ENCODE results near the gene TFDP1. TPM values are rescaled to one million over a fixed set of nuclear protein-coding genes. Genes with fewer than 3 reads are reported as not detected.
"Not testable (repeated sequence)": the region's sequence is repeated elsewhere in the genome, so short reads cannot be mapped to it uniquely, and the experiment has no call there.

The TFDP1 gene
- total RNA-seq, 2 experiments from 2014 or later, result 159 to 175 TPM

- DNase-seq; intact Hi-C loops (cut with DNase I, micrococcal nuclease); POLR2A ChIA-PET; ATAC-seq; H3K27me3 Mint-ChIP-seq; CTCF ChIA-PET; H3K9me3 Mint-ChIP-seq (ENCODE audit: low read depth); H3K4me3 Mint-ChIP-seq; H3K27ac Mint-ChIP-seq; H3K4me1 Mint-ChIP-seq: not testable (repeated sequence)
- H3K36me3 Mint-ChIP-seq (ENCODE audit: low read depth), result peaks cover 40% of the 10 kb centered on the region
Measured at GRCh38 chr13:113624640-113625304, 40.2 kb downstream of the TFDP1 start.

DNA sequence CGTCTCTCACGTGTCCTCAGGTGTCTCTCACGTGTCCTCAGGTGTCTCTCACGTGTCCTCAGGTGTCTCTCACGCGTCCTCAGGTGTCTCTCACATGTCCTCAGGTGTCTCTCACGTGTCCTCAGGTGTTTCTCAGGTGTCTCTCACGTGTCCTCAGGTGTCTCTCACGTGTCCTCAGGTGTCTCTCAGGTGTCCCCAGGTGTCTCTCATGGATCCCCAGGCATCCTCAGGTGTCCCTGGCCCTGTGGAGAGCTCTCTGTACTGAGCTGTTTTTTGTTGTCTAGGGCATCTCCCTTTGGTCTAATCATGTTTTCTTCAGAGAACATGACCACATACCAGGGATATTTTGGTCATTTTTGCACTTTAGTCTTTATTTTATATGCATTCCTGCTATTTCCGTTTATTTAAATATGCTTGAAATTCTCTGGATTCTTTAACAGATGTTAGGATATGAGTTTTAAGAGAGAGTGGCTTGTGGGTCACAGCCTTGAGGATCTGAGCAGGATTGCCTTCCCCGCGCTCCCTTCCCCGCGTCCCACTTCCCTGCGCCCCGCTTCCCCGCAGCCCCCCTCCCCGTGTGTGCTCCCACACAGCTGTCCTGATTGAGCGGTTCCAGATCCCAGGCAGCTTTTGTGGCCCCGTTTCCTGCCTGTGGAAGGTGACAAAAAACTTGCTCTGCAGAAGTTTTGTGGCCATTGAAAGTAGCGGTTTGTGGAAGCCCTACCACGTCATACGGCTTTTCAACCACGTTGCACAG lies 41.6 kb downstream of the TFDP1 start:
- DNase-seq (no peak), ATAC-seq (no peak)
- intact Hi-C loops (cut with DNase I, micrococcal nuclease), result no loop called here
- CTCF ChIA-PET, result no interaction called here
- Mint-ChIP-seq H3K36me3 (ENCODE audit: low read depth) (peaks cover 45% of the 10 kb centered on the region), H3K4me1 (peaks cover 2% of the 10 kb centered on the region), H3K9me3 (ENCODE audit: low read depth) (no peaks in the 10 kb centered on the region), H3K4me3 (no peak overlapping the region), H3K27me3 (no peaks in the 10 kb centered on the region), H3K27ac (no peak overlapping the region)
- POLR2A ChIA-PET, result no interaction called here

- ChIA-PET POLR2A (no interaction called here), CTCF (interaction anchor here (0.6 kb wide), 1 partner anchor 157 kb away, joined by 4 read pairs; no protein-coding TSS in a partner anchor)
- no peak for ATAC-seq
- no peak overlapping the region for H3K4me3 Mint-ChIP-seq
- H3K27ac Mint-ChIP-seq, result no peak overlapping the region
- H3K27me3 Mint-ChIP-seq, result no peaks in the 10 kb centered on the region
- peaks cover 53% of the 10 kb centered on the region for H3K36me3 Mint-ChIP-seq (ENCODE audit: low read depth)
- DNase-seq, result no peak
- no peaks in the 10 kb centered on the region for H3K9me3 Mint-ChIP-seq (ENCODE audit: low read depth)
- H3K4me1 Mint-ChIP-seq, result peaks cover 2% of the 10 kb centered on the region
- intact Hi-C loops (cut with DNase I, micrococcal nuclease), result no loop called here
Measured at GRCh38 chr13:113627136-113627535, 42.6 kb downstream of the TFDP1 start.

- POLR2A ChIA-PET, result no interaction called here
- CTCF ChIA-PET, result no interaction called here
- ATAC-seq, result no peak
- Mint-ChIP-seq H3K4me3 (no peak overlapping the region), H3K27me3 (no peaks in the 10 kb centered on the region), H3K27ac (no peak overlapping the region), H3K9me3 (ENCODE audit: low read depth) (no peaks in the 10 kb centered on the region), H3K36me3 (ENCODE audit: low read depth) (peaks cover 62% of the 10 kb centered on the region), H3K4me1 (peaks cover 12% of the 10 kb centered on the region)
- DNase-seq, result no peak
- intact Hi-C loops (cut with DNase I, micrococcal nuclease), result no loop called here
Measured at GRCh38 chr13:113628291-113629270, 44.0 kb downstream of the TFDP1 start.

DNA sequence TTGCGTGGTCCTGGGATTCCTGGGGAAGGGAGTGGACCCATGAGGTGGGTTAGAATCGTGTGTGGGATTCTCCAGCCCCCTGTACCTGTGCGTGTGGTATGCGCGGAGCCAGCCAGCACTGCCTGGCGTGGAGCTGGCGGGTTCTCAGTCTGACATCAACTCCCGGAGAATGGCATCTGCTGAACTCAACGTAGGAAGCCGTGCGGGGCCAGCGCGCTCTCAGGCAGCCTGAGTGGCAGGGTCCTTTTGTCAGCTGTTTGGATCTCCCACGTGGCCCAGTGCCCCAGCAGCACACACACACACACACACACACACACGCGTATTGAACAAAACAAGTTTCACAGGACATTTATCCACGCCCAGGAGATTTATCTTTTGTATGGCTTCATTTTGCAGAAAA lies 45.3 kb downstream of the TFDP1 start:
- Mint-ChIP-seq H3K36me3 (ENCODE audit: low read depth) (peaks cover 67% of the 10 kb centered on the region), H3K27me3 (no peaks in the 10 kb centered on the region), H3K9me3 (ENCODE audit: low read depth) (no peaks in the 10 kb centered on the region), H3K4me1 (peaks cover 25% of the 10 kb centered on the region), H3K4me3 (no peak overlapping the region), H3K27ac (no peak overlapping the region)
- POLR2A ChIA-PET, result no interaction called here
- ATAC-seq (no peak), DNase-seq (no peak)
- CTCF ChIA-PET, result no interaction called here
- intact Hi-C loops (cut with DNase I, micrococcal nuclease), result no loop called here

DNA sequence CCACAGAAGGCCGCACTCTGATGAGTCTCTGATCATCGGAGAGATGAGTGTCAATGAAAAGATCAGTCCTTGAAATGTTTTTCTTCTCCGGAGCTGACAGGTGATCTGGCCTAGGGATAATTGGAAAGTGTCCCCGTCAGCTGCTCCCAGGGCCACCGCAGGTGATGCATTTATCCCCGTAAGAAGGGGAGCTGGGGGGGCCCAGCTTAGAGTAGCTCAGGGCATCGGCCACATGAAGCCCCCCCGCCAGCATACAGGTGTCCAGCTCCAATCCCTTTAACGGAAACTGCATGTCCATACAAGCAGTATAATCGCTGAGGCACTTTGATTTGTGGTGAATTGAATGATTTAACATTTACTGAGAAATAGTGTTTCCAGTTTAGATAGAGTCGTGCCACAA lies 45.7 kb downstream of the TFDP1 start:
- no peak overlapping the region for H3K27ac Mint-ChIP-seq
- POLR2A ChIA-PET, result no interaction called here
- H3K4me3 Mint-ChIP-seq, result no peak overlapping the region
- H3K4me1 Mint-ChIP-seq, result peaks cover 26% of the 10 kb centered on the region
- H3K27me3 Mint-ChIP-seq, result no peaks in the 10 kb centered on the region
- H3K9me3 Mint-ChIP-seq (ENCODE audit: low read depth), result no peaks in the 10 kb centered on the region
- ATAC-seq (no peak), DNase-seq (no peak)
- CTCF ChIA-PET, result no interaction called here
- H3K36me3 Mint-ChIP-seq (ENCODE audit: low read depth), result peaks cover 66% of the 10 kb centered on the region
- intact Hi-C loops (cut with DNase I, micrococcal nuclease), result no loop called here

GRCh38 chr13:113630804-113631203 lies 46.3 kb downstream of the TFDP1 start:
- H3K27me3 Mint-ChIP-seq, result no peaks in the 10 kb centered on the region
- peaks cover 26% of the 10 kb centered on the region for H3K4me1 Mint-ChIP-seq
- peaks cover 68% of the 10 kb centered on the region for H3K36me3 Mint-ChIP-seq (ENCODE audit: low read depth)
- intact Hi-C loops (cut with DNase I, micrococcal nuclease), result no loop called here
- POLR2A ChIA-PET, result no interaction called here
- no peak for DNase-seq
- no peaks in the 10 kb centered on the region for H3K9me3 Mint-ChIP-seq (ENCODE audit: low read depth)
- no peak overlapping the region for H3K4me3 Mint-ChIP-seq
- CTCF ChIA-PET, result no interaction called here
- no peak for ATAC-seq
- H3K27ac Mint-ChIP-seq, result no peak overlapping the region

DNA sequence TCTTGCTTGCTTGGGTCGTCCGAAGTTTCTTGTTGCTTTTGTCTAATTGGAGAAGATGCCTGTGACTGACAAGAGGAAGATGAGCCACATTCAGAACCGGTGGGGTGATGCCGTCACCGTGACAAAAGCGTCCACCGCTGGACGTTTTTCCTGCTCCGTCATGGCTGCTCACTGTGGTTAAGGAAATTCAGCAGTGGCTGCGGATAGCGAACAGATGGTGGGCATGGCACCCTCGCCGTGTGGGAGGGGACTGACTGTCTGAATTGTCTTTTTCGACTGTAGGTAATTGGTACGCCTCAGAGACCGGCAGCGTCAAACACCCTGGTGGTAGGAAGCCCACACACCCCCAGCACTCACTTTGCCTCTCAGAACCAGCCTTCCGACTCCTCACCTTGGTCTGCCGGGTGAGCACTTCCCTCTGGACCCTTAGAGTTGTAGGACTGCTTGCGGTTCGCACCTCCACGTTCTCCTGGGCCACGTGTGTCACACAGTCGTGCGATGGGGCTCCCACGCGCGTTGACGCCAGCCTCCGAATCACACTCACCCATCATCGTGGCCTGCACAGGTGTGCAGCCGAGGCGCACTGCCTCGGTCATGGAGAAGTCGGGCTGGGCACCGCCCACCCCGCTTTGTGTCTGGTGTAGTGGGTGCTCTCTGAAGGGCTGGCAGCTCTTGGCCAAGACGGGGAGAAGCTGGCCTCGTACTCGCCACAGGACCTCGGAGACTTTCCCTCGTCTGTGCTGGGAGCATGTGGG lies 47.0 kb downstream of the TFDP1 start:
- no peak for DNase-seq
- ATAC-seq, result no peak
- ChIA-PET CTCF (interaction anchor here (0.7 kb wide), 1 partner anchor 9 kb away, joined by 3 read pairs; no protein-coding TSS in a partner anchor), POLR2A (no interaction called here)
- Mint-ChIP-seq H3K36me3 (ENCODE audit: low read depth) (peaks cover 70% of the 10 kb centered on the region), H3K9me3 (ENCODE audit: low read depth) (no peaks in the 10 kb centered on the region), H3K27me3 (no peaks in the 10 kb centered on the region), H3K4me3 (no peak overlapping the region), H3K4me1 (peaks cover 26% of the 10 kb centered on the region), H3K27ac (no peak overlapping the region)
- intact Hi-C loops (cut with DNase I, micrococcal nuclease), result no loop called here

GRCh38 chr13:113632706-113633484 lies 48.3 kb downstream of the TFDP1 start:
- CTCF ChIA-PET, result no interaction called here
- Mint-ChIP-seq H3K36me3 (ENCODE audit: low read depth) (peaks cover 77% of the 10 kb centered on the region), H3K4me1 (peaks cover 26% of the 10 kb centered on the region), H3K27ac (no peak overlapping the region), H3K27me3 (no peaks in the 10 kb centered on the region), H3K4me3 (no peak overlapping the region), H3K9me3 (ENCODE audit: low read depth) (no peaks in the 10 kb centered on the region)
- POLR2A ChIA-PET, result no interaction called here
- intact Hi-C loops (cut with DNase I, micrococcal nuclease), result no loop called here
- ATAC-seq (no peak), DNase-seq (no peak)

- no peak for ATAC-seq
- ChIA-PET CTCF (no interaction called here), POLR2A (no interaction called here)
- Mint-ChIP-seq H3K9me3 (ENCODE audit: low read depth) (no peaks in the 10 kb centered on the region), H3K27ac (no peak overlapping the region), H3K27me3 (no peaks in the 10 kb centered on the region), H3K4me1 (peaks cover 26% of the 10 kb centered on the region), H3K36me3 (ENCODE audit: low read depth) (peaks cover 78% of the 10 kb centered on the region), H3K4me3 (no peak overlapping the region)
- intact Hi-C loops (cut with DNase I, micrococcal nuclease), result no loop called here
- DNase-seq, result no peak
Measured at GRCh38 chr13:113633485-113633873, 48.9 kb downstream of the TFDP1 start.
